Measurements from ENCODE around the gene STX16. TPM values are rescaled to one million over a fixed set of nuclear protein-coding genes. Genes with fewer than 3 reads are reported as not detected.

The STX16 gene, protein sequence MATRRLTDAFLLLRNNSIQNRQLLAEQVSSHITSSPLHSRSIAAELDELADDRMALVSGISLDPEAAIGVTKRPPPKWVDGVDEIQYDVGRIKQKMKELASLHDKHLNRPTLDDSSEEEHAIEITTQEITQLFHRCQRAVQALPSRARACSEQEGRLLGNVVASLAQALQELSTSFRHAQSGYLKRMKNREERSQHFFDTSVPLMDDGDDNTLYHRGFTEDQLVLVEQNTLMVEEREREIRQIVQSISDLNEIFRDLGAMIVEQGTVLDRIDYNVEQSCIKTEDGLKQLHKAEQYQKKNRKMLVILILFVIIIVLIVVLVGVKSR
- total RNA-seq (17.4 TPM), polyA plus RNA-seq (97.9 TPM)
- long read RNA-seq, donor 1, full-length matches to known transcripts: 1 of 1 reads
- long read RNA-seq, donor 1, partial matches to known transcripts: 0 of 1 reads
- long read RNA-seq, donor 1, other reads (novel, unspliced or antisense): 0 of 1 reads
- long read RNA-seq, donor 2, full-length matches to known transcripts: 5 of 24 reads
- long read RNA-seq, donor 2, partial matches to known transcripts: 14 of 24 reads
- long read RNA-seq, donor 2, other reads (novel, unspliced or antisense): 5 of 24 reads
- long read RNA-seq, donor 3, full-length matches to known transcripts: 5 of 28 reads
- long read RNA-seq, donor 3, partial matches to known transcripts: 23 of 28 reads
- long read RNA-seq, donor 3, other reads (novel, unspliced or antisense): 0 of 28 reads
- long read RNA-seq, donor 4, full-length matches to known transcripts: 1 of 1 reads
- long read RNA-seq, donor 4, partial matches to known transcripts: 0 of 1 reads
- long read RNA-seq, donor 4, other reads (novel, unspliced or antisense): 0 of 1 reads
- long read RNA-seq, donor 5, full-length matches to known transcripts: 7 of 20 reads
- long read RNA-seq, donor 5, partial matches to known transcripts: 13 of 20 reads
- long read RNA-seq, donor 5, other reads (novel, unspliced or antisense): 0 of 20 reads
- long read RNA-seq, donor 6, full-length matches to known transcripts: 4 of 10 reads
- long read RNA-seq, donor 6, partial matches to known transcripts: 6 of 10 reads
- long read RNA-seq, donor 6, other reads (novel, unspliced or antisense): 0 of 10 reads
- long read RNA-seq, donor 7, full-length matches to known transcripts: 2 of 2 reads
- long read RNA-seq, donor 7, partial matches to known transcripts: 0 of 2 reads
- long read RNA-seq, donor 7, other reads (novel, unspliced or antisense): 0 of 2 reads
- long read RNA-seq, donor 8, full-length matches to known transcripts: 3 of 3 reads
- long read RNA-seq, donor 8, partial matches to known transcripts: 0 of 3 reads
- long read RNA-seq, donor 8, other reads (novel, unspliced or antisense): 0 of 3 reads
- long read RNA-seq, donor 9, full-length matches to known transcripts: 2 of 2 reads
- long read RNA-seq, donor 9, partial matches to known transcripts: 0 of 2 reads
- long read RNA-seq, donor 9, other reads (novel, unspliced or antisense): 0 of 2 reads
- long read RNA-seq, donor 10: 0 reads

DNA sequence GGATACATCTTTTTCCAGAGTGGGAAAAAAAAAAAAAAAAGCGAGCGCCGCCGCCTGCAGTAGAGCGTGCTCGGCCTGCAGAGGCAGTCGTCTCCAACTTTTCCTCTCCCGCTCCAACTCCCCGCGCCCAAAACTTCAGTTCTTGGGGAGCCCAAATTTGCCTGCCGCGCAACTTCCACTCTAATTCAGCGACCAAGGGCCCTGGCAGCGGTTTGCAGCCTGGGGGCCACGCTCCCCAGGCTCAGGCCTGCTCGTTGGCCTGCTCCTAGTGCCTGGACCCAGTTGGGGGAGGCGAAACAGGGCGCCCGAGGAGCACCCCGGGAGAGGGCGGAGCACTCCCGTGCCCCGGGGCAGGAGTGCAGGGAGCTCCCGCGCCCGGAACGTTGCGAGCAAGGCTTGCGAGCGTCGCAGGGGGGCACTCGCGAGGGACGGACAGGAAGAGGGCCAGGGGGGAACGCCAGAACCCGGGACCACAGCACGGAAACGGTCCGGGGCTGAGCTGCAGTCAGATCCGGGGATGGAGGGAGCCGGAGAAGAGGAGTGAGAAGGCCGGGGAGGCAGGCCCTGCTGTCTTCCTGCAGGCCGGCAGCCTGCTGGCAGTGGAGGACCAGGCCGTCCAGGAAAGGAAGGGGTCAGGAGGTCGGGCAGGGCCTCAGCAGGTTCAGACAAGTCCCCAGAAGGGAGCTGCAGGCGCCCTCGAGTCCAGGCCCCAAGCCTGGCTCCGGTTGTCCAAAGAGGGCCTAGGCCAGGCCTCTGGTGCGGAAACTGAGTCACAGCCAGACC, at the start of gene STX16:
Gene STX16, plus strand, starts transcription at position 508 of the 783 bp plus-strand sequence. CDS start 724 bp downstream, outside the sequence.
- peaks cover 5 to 10% of the 10 kb centered on the region in 2 donors for H3K4me1 ChIP-seq (ENCODE audit: control insufficient read depth in 2 of 2, insufficient read depth in 2 of 2, low read length in 2 of 2)
- under 1% methylated on average over 49 of the region's 49 CpGs for WGBS
- DNase-seq (ENCODE audit: low read depth in 6 of 9, low spot score in 9 of 9): peak; percentile 80 to 96 (median 89)
- H3K4me3 ChIP-seq (ENCODE audit: low read length in 2 of 2): peak within 1 kb of the TSS; percentile 99 to 100
- peaks cover 0 to 6% of the 10 kb centered on the region in 2 donors for H3K9me3 ChIP-seq (ENCODE audit: control insufficient read depth in 2 of 2, insufficient read depth in 1 of 2, low read length in 1 of 2)
- no peaks in the 10 kb centered on the region for H3K36me3 ChIP-seq (ENCODE audit: control insufficient read depth in 2 of 2, insufficient read depth in 2 of 2, low read length in 1 of 2)
- H3K27ac ChIP-seq (ENCODE audit: low read depth in 1 of 2, low read length in 1 of 2): peak within 1 kb of the TSS; percentile 97 to 99
- peaks cover 0 to 25% of the 10 kb centered on the region in 2 donors for H3K27me3 ChIP-seq (ENCODE audit: control insufficient read depth in 2 of 2, insufficient read depth in 1 of 2, low read length in 1 of 2)

DNA sequence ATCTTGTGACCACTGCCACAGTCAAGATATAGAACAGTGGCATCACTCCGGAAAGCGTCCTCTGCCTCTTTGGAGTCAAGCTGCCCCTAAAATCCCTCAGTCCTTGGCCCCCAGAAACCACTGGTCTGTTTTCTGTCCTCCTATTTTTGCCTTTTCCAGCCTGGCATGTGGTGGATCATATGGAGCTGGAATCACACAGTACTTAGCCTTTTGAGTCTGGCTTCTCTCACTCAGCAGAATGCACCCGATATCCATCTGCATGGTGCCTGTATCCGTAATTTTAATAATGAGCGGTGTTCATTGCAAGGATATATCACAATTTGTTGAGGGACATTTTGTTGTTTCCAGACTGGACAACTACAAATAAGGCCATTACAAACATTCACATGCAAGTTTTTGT, 49.0 kb upstream of the STX16 start:
- peaks cover 0 to 3% of the 10 kb centered on the region in 2 donors for H3K27me3 ChIP-seq (ENCODE audit: control insufficient read depth in 2 of 2, insufficient read depth in 1 of 2, low read length in 1 of 2)
- no peak for DNase-seq (ENCODE audit: low read depth in 6 of 9, low spot score in 9 of 9)
- no peaks in the 10 kb centered on the region for H3K9me3 ChIP-seq (ENCODE audit: control insufficient read depth in 2 of 2, insufficient read depth in 1 of 2, low read length in 1 of 2)
- no peak overlapping the region for H3K4me3 ChIP-seq (ENCODE audit: low read length in 2 of 2)
- WGBS: 97% methylated on average over 5 of the region's 5 CpGs
- H3K4me1 ChIP-seq (ENCODE audit: control insufficient read depth in 2 of 2, insufficient read depth in 2 of 2, low read length in 2 of 2): no peaks in the 10 kb centered on the region
- no peak overlapping the region for H3K27ac ChIP-seq (ENCODE audit: low read depth in 1 of 2, low read length in 1 of 2)
- no peaks in the 10 kb centered on the region for H3K36me3 ChIP-seq (ENCODE audit: control insufficient read depth in 2 of 2, insufficient read depth in 2 of 2, low read length in 1 of 2)

DNA sequence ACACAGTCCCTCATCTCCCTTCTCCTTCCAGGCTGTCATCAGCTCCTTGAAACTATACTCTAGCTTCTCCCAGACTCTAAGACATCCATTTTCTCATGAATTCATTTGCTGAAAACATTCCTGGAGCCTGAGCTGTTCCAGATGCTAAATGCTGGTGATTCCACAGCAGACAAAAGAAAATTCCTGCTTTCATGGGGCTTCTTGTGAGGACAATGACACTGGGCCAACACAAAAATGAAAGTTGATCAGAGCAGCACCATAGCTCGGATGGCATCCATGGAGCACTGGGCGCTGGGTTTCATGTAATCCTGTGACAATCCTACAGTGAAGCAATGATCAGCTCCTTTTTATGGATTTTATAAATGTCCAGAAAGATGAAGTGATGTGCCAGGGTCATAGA, 47.4 kb upstream of the STX16 start:
- H3K27ac ChIP-seq (ENCODE audit: low read depth in 1 of 2, low read length in 1 of 2): no peak overlapping the region
- no peaks in the 10 kb centered on the region for H3K4me1 ChIP-seq (ENCODE audit: control insufficient read depth in 2 of 2, insufficient read depth in 2 of 2, low read length in 2 of 2)
- no peaks in the 10 kb centered on the region for H3K9me3 ChIP-seq (ENCODE audit: control insufficient read depth in 2 of 2, insufficient read depth in 1 of 2, low read length in 1 of 2)
- DNase-seq (ENCODE audit: low read depth in 6 of 9, low spot score in 9 of 9): no peak
- 95% methylated on average over 2 of the region's 2 CpGs for WGBS
- no peaks in the 10 kb centered on the region for H3K27me3 ChIP-seq (ENCODE audit: control insufficient read depth in 2 of 2, insufficient read depth in 1 of 2, low read length in 1 of 2)
- H3K4me3 ChIP-seq (ENCODE audit: low read length in 2 of 2): no peak overlapping the region
- H3K36me3 ChIP-seq (ENCODE audit: control insufficient read depth in 2 of 2, insufficient read depth in 2 of 2, low read length in 1 of 2): no peaks in the 10 kb centered on the region

DNA sequence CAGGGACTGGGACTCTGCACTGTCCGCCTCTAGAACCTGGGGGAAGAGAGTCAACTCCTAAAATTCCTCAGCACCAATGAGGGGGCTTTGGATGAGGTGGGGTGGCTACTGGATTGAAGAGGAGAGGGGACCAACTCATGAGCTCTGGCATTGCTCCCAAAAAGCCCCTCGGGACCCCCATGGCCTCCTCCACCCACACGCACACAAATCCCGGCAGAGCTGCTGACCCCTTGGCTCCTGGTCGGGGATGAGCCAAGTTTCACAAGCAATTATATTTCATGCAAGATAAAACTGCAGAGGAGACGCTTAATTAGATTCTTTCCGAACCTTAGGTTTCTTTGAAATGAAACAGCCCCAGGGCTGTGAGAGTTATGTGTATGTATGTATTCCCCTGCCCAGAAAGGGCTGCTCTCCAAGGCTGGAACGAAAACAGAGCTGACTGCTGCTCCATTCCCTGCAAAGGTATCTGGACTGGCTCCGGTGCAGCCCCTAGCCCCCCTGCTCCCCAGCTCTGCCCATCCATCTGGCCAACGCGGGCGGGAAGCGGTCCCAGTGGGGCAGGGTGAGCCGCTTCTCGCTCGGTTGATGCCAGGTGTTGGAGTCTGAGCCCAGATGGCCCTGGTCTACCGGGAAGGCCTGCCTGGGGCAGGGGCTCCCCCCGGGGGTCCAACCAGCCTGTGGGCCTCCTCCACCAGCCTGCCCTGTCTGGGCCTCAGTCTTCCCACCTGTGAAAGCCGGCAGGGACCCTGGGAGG, 46.8 kb upstream of the STX16 start:
- H3K27me3 ChIP-seq (ENCODE audit: control insufficient read depth in 2 of 2, insufficient read depth in 1 of 2, low read length in 1 of 2): no peaks in the 10 kb centered on the region
- H3K4me1 ChIP-seq (ENCODE audit: control insufficient read depth in 2 of 2, insufficient read depth in 2 of 2, low read length in 2 of 2): no peaks in the 10 kb centered on the region
- 91% methylated on average over 19 of the region's 19 CpGs for WGBS
- H3K9me3 ChIP-seq (ENCODE audit: control insufficient read depth in 2 of 2, insufficient read depth in 1 of 2, low read length in 1 of 2): no peaks in the 10 kb centered on the region
- no peaks in the 10 kb centered on the region for H3K36me3 ChIP-seq (ENCODE audit: control insufficient read depth in 2 of 2, insufficient read depth in 2 of 2, low read length in 1 of 2)
- no peak for DNase-seq (ENCODE audit: low read depth in 6 of 9, low spot score in 9 of 9)
- H3K4me3 ChIP-seq (ENCODE audit: low read length in 2 of 2): no peak overlapping the region
- no peak overlapping the region for H3K27ac ChIP-seq (ENCODE audit: low read depth in 1 of 2, low read length in 1 of 2)

DNA sequence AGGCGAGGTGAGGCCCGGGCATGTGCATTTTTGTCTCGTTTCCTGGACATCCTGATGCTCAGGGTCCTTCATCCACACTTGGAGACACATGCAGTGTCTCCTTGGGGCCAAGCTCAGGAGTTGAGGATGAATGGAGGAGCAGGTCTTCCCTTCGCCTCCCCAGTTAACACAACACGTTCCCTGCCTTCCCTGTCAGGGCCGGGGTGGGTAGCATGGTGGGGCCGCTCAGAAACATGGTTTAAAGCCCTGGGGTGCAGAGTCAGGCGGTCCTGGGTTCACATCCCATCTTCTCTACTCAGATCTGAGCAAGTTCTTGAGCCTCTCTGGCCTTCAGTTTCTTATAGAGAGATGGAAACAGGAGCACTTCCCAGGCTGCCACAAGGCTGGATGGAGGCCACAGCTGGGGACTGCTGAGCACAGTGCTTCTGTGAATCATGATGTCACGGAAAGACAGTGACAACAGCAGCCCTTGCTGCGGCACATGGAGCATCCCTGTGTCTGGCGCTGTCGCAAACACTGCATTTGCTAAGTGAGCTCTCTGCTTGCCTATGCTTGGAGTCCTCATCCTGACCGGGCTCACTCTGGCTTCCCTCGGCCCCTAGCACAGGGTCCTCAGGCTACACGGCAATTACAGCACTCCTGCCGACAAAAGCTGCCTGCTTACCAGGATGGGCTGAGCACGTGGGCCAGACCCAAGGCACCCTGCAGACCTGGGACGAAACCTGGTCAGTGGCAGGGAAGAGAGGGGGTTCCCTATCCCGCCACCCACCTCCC, 45.6 kb upstream of the STX16 start:
- Histone ChIP-seq H3K27ac (ENCODE audit: low read depth in 1 of 2, low read length in 1 of 2) (no peak overlapping the region), H3K36me3 (ENCODE audit: control insufficient read depth in 2 of 2, insufficient read depth in 2 of 2, low read length in 1 of 2) (no peaks in the 10 kb centered on the region), H3K4me1 (ENCODE audit: control insufficient read depth in 2 of 2, insufficient read depth in 2 of 2, low read length in 2 of 2) (no peaks in the 10 kb centered on the region), H3K9me3 (ENCODE audit: control insufficient read depth in 2 of 2, insufficient read depth in 1 of 2, low read length in 1 of 2) (no peaks in the 10 kb centered on the region), H3K4me3 (ENCODE audit: low read length in 2 of 2) (no peak overlapping the region), H3K27me3 (ENCODE audit: control insufficient read depth in 2 of 2, insufficient read depth in 1 of 2, low read length in 1 of 2) (no peaks in the 10 kb centered on the region)
- 89% methylated on average over 19 of the region's 19 CpGs for WGBS
- no peak for DNase-seq (ENCODE audit: low read depth in 6 of 9, low spot score in 9 of 9)

DNA sequence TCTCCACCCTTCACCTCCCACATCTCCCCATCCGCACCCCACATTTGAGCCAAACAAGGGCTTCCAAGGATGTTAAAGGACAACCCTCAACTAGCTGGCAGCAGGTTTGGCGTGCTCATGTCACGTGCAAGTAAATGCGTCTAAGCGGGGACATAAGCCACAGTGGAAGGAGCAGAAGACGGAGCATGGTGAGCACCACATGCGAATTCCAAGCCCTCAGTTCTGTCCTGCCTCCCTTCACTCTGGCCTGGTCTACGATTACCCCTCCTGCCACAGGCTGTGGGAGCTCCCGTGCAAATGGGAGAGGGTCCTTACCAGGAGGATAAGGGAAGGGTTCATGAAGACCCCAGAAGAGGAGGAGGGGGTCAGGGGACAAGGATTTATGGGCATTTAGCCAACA, 44.9 kb upstream of the STX16 start:
- no peaks in the 10 kb centered on the region for H3K4me1 ChIP-seq (ENCODE audit: control insufficient read depth in 2 of 2, insufficient read depth in 2 of 2, low read length in 2 of 2)
- no peak for DNase-seq (ENCODE audit: low read depth in 6 of 9, low spot score in 9 of 9)
- H3K36me3 ChIP-seq (ENCODE audit: control insufficient read depth in 2 of 2, insufficient read depth in 2 of 2, low read length in 1 of 2): no peaks in the 10 kb centered on the region
- WGBS: 94% methylated on average over 9 of the region's 9 CpGs
- H3K4me3 ChIP-seq (ENCODE audit: low read length in 2 of 2): no peak overlapping the region
- H3K27me3 ChIP-seq (ENCODE audit: control insufficient read depth in 2 of 2, insufficient read depth in 1 of 2, low read length in 1 of 2): no peaks in the 10 kb centered on the region
- H3K27ac ChIP-seq (ENCODE audit: low read depth in 1 of 2, low read length in 1 of 2): no peak overlapping the region
- H3K9me3 ChIP-seq (ENCODE audit: control insufficient read depth in 2 of 2, insufficient read depth in 1 of 2, low read length in 1 of 2): no peaks in the 10 kb centered on the region

DNA sequence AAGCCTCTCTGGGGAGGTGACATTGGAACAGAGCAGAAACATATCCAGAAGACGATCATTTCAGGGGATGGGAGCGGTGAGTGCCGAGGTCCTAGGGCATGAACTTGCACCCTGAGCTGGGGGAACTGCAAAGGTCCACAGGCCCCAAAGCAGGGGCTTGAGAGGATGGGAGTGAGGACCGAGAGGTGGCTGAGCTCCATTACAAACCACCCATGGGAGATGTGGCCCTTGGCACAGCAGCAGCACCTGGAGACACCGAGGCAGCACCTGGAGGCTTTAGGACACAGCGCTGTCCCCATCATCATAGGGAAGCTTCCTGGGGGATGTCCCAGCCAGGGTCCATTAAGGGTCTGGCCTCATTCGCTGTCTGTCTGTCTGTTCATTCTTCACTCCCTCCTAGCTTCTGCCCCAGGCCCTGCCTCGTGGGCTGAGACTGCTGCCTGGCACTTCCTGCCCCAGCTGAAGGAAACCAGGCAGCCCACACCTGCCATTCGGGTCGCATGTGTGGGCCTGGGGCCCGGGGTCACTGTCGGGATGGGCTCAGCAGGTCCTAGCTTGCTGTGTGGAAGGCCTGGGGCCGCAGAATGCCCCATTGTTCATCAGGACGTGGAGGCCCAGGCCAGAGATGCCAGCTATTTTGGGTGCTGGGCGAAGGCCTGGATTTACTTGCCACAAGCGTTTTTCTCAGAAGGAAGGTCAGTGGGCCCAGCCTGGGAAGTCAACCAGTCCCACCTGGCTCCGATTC, 42.8 kb upstream of the STX16 start:
- Histone ChIP-seq H3K4me1 (ENCODE audit: control insufficient read depth in 2 of 2, insufficient read depth in 2 of 2, low read length in 2 of 2) (peaks cover 0 to 3% of the 10 kb centered on the region in 2 donors), H3K36me3 (ENCODE audit: control insufficient read depth in 2 of 2, insufficient read depth in 2 of 2, low read length in 1 of 2) (no peaks in the 10 kb centered on the region), H3K27me3 (ENCODE audit: control insufficient read depth in 2 of 2, insufficient read depth in 1 of 2, low read length in 1 of 2) (peaks cover 0 to 2% of the 10 kb centered on the region in 2 donors), H3K4me3 (ENCODE audit: low read length in 2 of 2) (no peak overlapping the region), H3K9me3 (ENCODE audit: control insufficient read depth in 2 of 2, insufficient read depth in 1 of 2, low read length in 1 of 2) (no peaks in the 10 kb centered on the region), H3K27ac (ENCODE audit: low read depth in 1 of 2, low read length in 1 of 2) (no peak overlapping the region)
- no peak for DNase-seq (ENCODE audit: low read depth in 6 of 9, low spot score in 9 of 9)
- WGBS: 81% methylated on average over 17 of the region's 17 CpGs
